SKM-1 treated with dmso at 0.1 percent for 144 hours (cell line): ENCODE measurements around the gene JAZF1.

Source experiments
- DNase-seq: peaks from one replicate; lab custom pipeline; 2025; ENCODE audit not compliant: unreplicated experiment; lab: John Stamatoyannopoulos, UW

JAZF1 gene

DNA sequence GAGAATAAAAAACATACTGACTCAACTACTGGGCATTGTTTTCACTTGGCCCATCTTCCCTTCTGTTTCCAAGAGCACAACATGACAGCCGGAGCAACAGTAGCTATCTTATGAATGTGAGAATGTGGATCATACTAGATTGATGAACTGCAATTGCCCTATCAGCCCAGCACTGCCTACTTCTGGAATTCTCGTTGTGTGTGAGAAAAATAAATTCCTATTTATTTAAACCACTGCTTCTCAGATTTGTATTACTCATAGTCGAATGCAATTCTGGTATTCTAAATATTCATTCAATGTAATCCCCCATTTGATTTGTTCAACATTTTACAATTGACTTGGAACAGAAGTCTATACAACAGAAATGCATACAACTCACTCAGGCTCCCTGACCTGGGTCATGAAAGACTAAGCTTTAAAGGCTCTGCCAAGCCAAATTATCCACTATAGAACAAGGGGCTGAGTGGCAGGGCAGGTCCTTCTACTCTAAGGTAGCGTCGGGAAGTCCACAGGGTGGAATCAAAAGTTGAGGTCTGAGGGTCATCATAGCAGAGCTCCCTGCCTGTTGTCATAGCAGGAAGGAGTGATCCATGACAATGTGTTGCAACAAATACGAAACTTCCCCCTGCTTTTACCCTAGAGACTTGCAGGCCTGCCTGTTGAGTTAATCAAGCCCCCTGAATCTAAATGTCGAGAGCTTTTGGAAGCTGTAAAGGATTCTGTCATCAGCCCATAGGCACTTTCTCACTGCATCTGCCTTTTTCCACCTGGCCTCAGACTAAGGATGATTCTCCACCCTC lies 12.4 kb upstream of the JAZF1 start:
- DNase-seq: peak; percentile 61

DNA sequence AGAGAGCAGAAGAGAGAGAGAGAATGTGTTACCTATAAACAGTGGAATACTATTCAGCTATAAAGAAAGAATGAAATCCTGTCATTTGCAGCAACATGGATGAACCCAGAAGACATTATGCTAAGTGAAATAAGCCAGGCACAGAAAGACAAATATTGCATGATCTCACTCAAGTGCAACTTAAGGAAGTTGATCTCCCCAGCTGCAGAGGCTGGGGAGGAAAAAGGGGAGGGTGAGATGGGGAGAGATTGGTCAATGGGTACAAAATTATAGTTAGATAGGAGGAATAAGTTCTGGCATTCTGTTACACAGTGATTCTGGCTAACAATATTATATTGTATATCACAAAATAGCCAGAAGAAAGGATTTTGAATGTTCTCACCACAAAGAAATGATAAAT lies 11.2 kb upstream of the JAZF1 start:
- DNase-seq: peak; percentile 51

DNA sequence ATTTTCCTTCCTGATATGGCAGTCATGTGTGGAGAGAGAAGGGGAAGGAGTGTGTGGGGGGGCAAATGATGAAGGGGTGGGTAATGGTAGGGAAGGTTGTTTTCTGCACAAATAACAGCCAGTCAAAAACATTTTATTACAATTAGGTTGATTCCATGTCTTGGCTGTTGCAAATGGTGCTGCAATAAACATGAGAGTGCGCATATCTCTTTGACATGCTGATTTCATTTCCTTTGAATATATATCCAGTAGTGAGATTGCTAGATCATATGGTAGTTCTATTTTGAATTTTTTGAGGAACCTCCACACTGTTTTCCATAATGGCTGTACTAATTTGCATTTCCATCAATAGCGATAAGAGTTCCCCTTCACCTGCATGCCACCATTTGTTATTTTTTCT lies 10.6 kb upstream of the JAZF1 start:
- DNase-seq: no peak

DNA sequence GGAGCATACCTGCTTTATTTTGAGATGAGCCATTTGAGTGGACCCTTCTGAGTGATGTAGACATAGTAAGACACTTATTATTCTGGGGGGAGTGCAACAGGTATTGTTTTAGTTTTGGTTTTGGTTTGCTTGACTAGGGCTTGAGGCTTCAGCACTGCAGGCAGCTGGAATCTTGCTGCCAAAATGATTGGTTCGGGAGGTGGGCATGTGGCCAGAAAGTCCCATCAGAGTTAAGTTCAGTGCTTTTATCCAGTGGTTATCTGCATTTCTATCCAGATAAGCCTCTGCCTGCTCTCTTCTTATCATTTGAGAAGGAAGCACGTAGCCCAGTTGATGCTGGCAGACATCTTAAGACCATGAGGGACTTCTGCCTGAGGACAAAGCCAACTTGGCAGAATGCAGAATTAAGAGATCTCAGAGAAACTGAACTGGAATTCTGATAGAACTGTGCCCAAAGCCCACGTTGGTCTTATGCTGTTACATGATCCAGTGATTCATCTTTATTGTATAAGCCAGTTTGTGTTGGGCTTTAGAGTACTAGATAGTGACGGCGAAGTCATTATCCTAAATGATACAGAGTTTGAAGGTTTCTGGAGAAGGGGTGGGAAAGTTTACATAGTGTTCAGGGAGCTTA lies 9.6 kb upstream of the JAZF1 start:
- no peak for DNase-seq

DNA sequence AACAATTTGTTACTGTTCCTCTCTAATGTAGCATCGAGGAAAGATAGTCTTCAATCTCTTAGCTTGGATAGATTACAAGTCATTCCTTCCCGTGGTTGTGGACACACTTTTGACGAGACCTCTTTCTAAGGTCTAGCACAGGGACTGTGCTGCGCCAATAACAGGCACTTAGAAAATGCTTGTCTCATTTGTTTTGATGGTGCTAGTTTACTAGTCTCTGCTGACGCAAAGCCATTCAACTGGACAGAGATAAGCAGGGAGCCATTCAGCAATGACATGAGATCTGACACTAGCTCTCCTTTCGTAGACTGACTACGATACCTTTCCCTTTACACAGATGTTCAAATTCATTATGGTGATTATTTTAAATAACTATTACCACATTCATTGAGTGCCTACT lies 6.4 kb upstream of the JAZF1 start:
- DNase-seq: no peak

DNA sequence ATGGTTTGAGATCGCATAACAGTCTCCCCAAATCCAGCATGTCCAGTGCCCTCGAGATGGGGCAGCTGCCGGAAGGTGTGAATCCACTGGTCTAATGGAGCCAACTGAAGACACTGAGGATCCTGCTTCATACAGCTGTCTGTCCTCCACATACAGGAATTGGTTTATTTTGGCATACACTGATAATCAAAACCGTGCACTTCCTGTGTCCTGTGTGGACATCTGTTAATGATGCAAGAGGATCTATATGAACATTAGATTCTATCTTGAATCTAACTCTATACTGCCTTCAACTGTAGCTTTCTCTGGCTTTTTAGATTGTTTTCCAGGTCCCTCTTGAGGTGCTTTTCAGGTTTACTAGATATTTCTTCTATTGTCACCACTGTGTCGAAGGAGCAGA lies 3.0 kb upstream of the JAZF1 start:
- DNase-seq: no peak

DNA sequence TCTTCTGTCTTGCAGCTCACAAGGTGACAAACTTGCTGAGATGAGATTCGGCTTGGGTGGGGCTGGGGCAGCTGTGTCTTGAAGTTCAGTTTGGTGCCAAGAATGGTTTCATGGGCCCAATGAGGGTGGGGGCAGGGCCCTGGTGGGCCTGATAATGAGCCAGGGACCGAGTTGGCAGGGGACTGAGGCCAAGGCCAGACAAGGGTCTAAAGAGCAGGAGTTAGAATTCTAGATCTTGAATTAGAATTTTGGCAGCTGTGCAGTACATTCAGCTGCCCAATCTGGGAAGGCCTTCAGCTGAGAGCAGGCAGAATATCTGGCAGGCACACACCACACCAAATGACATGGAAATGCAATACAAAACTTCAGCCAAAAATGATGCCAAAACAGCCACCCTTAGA lies 1.5 kb upstream of the JAZF1 start:
- DNase-seq: no peak

DNA sequence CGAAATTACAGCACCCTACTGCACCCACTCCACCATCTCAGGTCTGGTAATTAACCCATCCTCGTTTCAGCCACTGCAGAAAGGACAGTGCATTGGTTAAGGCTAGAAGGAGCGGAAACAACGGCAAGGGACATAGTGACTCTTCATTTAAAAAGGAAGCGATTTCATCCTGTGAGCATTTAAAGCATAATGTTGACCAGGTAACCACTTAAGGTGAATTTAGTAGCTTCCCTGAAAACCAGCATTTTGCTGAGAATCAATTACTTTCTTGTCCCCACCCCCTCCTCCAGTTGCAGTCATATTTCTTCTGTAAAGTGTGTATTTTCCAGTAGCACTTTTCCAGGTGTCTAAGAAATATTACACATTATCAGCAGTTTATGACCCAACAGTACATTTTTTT lies 821 bp upstream of the JAZF1 start:
- DNase-seq: no peak

DNA sequence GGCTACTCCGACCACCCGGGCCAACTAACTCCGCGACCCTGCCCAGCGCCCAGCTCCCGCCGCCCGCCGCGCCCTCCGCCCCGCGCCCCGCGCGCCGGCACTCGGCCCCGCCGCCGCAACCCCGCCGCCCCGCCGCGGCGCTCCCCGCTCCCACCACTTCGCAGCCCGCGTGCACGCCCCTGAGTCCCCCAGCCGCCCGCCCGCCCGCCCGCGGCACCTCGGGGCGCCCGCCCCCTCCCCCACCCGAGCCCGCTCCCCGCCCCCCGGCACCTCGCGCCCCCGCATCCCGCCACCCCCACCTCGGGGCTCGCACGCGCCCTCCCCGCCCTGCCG lies 598 bp downstream of the JAZF1 start:
- DNase-seq: no peak

DNA sequence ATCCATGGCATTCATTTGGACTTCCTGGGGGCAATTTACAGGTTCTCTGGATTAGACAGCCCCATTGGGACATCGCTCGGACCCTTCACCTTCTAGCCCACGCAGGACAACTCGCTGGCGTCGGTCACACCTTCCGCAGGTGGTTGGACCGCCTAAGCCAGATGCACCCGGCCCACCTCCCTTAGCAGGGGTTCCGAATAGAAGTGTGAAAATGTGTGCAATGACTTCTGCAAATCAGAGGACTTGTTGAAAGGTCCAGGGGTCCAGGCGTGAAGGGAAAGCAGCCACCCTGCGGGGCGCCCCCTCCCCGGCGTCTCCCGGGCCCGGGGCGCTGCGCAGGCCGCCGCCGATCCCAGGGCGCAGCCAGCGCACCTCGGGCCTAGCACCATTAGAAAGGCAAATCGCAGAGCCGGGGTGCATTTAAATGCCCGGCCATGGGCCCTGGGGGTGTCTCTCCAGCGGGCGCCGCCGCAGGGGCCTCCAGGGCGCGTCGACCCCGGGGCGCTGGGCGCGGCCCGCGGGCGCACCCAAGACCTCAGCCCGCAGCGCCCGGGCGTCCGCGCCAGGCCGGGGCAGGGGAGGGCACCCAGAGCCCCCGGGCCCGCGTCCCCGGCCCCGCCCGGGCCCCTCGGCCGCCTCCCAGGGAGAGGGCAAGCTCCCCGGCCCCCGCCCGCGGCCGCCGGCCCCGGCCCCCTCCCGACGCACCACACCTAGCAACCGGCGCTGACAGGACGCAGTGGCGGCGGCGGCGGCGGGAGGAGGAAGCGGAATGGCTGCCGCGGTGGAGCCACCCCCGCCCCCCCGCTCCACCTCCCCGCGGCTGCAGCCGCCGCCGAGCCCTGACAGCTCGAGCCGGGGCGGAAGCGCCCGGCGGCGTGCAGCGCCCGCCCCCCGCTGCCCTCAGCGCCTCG lies 1.2 kb downstream of the JAZF1 start:
- peak; percentile 55 for DNase-seq

DNA sequence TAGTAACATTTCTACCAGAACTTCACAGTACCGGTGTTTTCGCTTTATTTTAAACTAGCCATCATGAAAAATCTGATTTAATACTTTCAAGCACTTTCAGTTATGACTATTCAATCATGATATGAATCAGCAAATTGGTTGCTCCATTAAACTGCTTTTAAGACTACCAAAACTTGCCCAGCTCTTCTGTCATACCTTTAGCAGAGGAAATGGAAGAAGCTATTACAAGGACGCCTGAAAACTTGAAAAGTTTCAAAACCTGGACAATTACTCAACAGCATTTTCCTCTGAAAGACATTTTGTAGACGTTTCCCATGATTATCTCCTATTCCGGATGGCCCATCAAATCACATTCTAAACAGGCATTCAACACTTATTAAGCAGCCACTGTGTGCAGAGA lies 2.0 kb downstream of the JAZF1 start:
- DNase-seq: no peak

DNA sequence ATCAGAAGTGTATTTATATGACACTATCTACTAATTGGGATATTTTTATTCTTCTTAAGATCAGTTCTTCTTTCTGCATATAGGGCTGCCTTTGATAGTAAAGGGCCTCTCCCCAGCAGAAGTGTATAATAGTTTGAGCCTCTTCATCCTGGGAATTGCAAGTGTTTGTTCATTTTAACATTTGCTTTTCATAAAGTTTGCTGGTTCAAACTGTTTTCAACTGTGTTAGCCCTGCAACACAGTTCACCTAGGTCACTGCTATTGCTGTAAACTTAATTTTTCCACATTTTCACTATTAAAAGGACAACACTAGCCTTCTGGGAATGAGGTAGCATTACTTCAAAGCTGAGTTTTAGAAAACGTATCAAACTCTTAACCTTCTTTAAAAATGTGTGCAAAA lies 2.8 kb downstream of the JAZF1 start:
- DNase-seq: no peak

DNA sequence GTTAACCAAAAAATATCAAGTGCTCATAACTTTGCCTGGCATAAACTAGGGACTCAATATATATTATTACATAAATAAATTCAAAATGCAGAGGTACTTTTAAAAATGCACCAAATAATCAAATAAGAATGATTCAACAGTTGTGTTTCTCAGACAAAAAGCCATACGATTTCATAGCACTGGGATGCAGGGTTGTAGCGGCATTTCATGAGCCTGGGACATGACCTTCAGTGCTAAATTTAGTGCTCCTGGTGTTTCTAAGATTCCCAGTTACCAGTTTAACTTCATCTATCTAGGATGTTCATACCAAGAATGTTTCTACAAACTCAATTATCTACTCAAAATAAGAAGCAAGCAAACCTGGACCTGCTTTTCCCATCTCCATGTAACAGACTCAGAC lies 4.0 kb downstream of the JAZF1 start:
- no peak for DNase-seq

DNA sequence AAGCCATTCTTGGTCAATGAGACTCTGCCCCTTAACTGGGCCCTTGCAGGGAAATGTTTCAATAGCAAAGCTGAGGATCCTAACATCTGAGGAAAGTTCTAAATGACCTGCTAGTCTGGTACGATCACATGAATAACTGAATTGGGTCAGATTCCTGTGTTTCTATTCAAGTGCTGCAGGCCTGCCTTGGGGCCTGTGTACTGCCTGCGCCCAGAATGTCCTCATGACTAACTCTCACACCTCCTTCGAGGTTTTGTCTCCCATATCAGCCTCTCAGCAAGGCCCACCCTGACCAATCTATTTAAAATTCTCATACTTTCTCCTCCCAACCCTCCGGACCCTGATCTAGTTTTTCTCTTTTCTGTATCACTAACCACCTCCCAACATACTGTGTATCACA lies 4.4 kb downstream of the JAZF1 start:
- no peak for DNase-seq

DNA sequence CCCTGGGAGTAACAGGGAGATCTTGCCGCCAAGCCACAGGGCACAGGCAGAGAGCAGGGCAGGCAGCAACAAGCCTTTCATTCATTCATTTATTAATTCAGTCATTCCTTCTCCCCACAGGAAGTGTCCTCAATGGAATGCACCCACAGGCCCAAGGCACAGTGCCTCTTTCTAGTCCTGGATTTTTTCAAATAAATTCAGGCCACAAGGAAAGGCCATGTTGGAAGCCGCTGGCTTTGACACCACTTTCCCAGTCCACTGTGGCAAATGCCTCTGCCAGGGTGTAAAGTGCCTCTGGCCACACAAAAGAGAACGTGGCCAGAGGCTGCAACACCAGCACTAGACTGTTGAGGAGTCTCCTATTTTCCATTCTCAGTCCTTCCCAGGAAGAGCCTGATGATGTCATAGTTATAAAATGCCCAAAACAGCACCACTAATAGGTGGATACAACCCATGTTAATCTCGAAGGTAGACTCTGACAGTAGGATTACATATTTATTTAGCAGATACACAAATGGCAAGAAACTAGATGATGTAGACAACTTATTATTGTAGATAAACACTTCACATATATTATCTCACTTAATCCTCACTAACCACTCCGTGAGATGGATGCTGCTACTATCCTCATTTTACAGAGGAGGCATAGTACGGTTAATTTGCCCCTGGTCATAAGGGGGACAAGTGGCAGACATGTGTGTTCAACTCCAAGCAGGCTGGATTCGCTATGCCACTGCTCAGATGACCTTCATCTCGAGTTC lies 5.5 kb downstream of the JAZF1 start:
- no peak for DNase-seq

DNA sequence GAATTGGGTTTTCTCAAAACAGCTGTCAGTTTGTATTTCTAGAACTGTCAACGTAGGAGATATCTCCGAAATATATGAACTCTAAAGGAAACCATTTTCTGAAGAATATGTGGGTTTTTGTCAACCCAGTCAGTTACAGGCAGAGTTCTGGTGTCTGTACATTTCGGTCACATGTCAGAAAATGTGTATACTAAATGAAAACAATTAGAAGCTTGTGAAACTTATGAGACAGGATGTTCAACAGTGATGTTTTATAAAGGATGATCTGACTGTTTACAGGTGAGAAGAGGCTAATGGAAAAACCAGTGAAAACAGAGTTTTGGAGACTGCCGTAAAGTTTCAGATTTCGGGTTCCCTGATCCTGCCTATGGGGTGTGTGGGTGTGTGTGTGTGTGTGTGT lies 6.2 kb downstream of the JAZF1 start:
- no peak for DNase-seq

DNA sequence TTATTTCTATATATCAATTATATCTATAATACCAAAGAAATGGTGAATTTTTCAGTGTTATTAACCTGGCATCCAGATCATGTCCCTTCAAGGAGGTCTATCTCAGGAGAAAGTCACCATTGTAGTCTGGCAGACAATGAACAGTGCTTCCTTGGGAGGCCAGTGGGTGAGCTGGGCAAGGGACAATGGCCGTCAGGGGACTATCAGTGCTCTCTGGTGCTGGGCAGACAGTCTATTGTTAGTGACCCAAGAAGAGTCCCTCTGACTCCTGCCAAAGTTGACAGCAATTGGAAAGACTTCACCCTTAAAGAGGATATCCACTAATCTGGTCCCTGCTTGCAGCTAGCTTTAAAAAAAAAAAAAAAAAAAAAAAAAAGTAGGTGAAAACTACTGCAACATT lies 7.1 kb downstream of the JAZF1 start:
- no peak for DNase-seq

DNA sequence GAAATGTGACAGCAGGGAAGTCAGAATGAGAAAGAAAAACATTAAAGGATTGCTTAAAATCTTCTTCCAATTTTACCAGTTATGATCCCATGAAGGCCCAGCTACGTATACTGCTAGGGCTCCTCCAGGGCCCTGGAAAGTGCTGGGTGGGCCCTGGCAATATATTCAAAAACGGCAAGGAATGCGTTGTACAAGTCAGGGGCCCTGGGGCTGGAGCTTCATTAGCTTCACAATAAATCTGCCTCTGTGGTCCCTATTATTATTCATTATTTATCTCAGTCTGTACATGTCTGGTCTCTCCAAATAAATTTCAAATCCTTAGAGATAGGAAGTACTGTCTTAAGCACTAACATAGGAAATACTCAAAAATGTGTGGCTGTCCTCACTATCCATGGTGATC lies 7.6 kb downstream of the JAZF1 start:
- DNase-seq: no peak

DNA sequence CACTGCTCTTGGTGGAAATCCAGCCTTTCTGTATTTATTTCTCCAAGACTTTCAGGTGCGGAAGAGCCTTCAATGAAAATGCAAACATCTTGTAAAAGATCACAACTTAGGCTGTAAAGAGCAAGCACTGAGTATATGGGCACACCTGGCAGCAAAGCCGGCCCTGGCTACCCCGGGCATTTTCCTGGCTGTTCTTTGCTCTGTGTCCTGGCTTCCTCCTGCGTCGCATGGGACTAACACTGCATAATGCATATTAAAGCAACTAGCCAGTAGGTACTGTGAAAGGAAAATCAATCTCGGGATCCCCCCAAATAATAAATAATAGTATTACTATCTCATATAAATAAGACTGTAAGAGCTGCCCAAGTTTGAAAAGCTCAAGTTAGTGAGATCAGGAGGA lies 9.9 kb downstream of the JAZF1 start:
- no peak for DNase-seq

DNA sequence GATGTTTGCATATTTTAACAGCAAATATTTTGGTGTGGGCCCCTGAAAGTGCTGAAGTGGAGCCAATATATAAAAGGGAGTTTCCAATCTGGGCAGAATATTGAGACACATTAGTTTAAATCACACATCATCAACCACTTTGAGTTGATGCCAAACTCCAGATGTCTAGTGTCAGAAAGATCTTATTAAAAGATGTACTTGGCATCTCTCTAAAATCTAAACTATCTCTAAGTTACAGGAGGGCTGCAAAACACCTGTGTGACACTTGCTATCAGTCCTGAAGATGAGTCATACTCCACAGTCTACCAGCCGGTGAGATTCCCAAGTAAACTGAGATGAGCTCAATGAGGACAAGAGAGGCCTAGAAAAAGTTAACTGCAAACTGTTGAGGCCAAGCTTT lies 11.4 kb downstream of the JAZF1 start:
- no peak for DNase-seq

DNA sequence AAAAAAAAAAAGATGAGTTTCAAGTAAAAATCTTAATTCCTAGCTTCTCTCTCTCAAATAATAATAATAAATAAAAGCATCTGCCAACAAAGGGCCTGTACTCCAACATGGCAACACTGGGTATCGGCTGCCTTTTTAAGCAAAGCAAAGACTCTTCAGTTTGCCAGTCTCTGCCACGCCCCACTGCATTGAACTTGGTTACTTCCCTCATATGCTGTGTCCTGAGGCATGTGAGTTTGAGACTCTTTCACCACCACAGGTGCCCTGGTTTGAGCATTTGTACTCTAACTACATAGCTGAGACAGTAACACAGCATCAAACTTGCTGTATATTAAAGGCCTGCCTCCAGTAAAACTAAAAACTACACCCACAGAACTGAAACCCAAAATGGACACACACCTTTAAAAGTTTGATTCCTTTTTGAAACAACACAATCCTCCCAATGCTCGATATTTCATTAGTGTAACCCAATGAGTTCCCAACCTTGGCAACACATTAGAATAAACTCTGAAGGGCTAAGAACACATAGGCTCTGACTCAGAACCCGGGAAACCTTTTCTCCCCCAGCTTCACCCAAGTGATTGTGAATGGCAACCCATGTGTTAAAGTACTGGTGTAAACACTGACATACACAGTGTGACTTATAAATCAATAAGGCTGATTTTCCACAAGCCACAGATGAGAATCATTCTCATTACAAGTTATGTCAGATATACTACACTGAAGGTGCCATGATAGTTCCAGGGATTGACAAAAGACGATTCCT lies 12.0 kb downstream of the JAZF1 start:
- no peak for DNase-seq
